A673 (cell line): Measurements from ENCODE around the gene CREB3L2. TPM values are rescaled to one million over a fixed set of nuclear protein-coding genes. Genes with fewer than 3 reads are reported as not detected.
A peak's percentile ranks its signal among the peaks of the same experiment; 100 is the strongest.

Experiments
- BruUV-seq: library from RNA; stranded (reverse); fragments of 400-500 nt; replicated peaks from 2 replicates; lab custom pipeline; 2021; lab: Mats Ljungman, UMichigan
- CTCF ChIA-PET: fragments of 300-600 bp; sonication (Branson Sonifier 250); formaldehyde crosslinking; loops from one replicate; lab custom pipeline; 2022; ENCODE audit warnings: antibody characterized with exemption; lab: Charles Lee
- POLR2A ChIA-PET: fragments of 300-600 bp; sonication (Branson Sonifier 250); formaldehyde crosslinking; loops from one replicate; lab custom pipeline; 2022; ENCODE audit warnings: antibody characterized with exemption; ENCODE audit not compliant: low non-redundant PET; lab: Charles Lee
- DNase-seq: peaks from one replicate; pipeline ENCODE4 v3.0.0-alpha.2; 2015; ENCODE audit warnings: low spot score
- H3K27ac ChIP-seq: fragments of 200-600 bp; sonication (generic); 2 replicates; pipeline ENCODE4 v1.5.1; 2016; ENCODE audit warnings: mixed run types, low read depth, mild to moderate bottlenecking, mixed read lengths, antibody characterized with exemption, low read length; ENCODE audit not compliant: poor library complexity, severe bottlenecking
- H3K27me3 ChIP-seq: fragments of 200-600 bp; sonication (generic); replicated peaks from 2 replicates; pipeline ENCODE4 v1.6.1; 2017; ENCODE audit warnings: mixed run types, low read depth, mild to moderate bottlenecking, mixed read lengths, antibody characterized with exemption, low read length; ENCODE audit not compliant: insufficient read depth, poor library complexity
- H3K36me3 ChIP-seq: fragments of 200-600 bp; sonication (generic); 2 replicates; pipeline ENCODE4 v1.6.1; 2016; ENCODE audit warnings: mixed run types, mild to moderate bottlenecking, mixed read lengths, antibody characterized with exemption, low read length; ENCODE audit not compliant: insufficient read depth, poor library complexity, severe bottlenecking
- H3K4me1 ChIP-seq: fragments of 200-600 bp; sonication (generic); 2 replicates; pipeline ENCODE4 v1.6.1; 2017; ENCODE audit warnings: mixed run types, mild to moderate bottlenecking, mixed read lengths, antibody characterized with exemption, low read length; ENCODE audit not compliant: insufficient read depth, poor library complexity, severe bottlenecking
- H3K4me3 ChIP-seq: fragments of 200-600 bp; sonication (generic); 2 replicates; pipeline ENCODE4 v1.5.1; 2016; ENCODE audit warnings: low read depth, mixed run types, mild to moderate bottlenecking, mixed read lengths, low read length; ENCODE audit not compliant: poor library complexity, severe bottlenecking
- H3K9me3 ChIP-seq: fragments of 200-600 bp; sonication (generic); 2 replicates; pipeline ENCODE4 v1.6.1; 2016; ENCODE audit warnings: mixed run types, low read depth, mild to moderate bottlenecking, mixed read lengths, antibody characterized with exemption, low read length; ENCODE audit not compliant: poor library complexity, severe bottlenecking
- EZH2 ChIP-seq: fragments of 200-600 bp; sonication (generic); IDR thresholded peaks from 2 replicates; pipeline ENCODE4 v1.6.1; 2017; ENCODE audit warnings: borderline replicate concordance, low read depth, mild to moderate bottlenecking, mixed read lengths, antibody characterized with exemption, low read length; ENCODE audit not compliant: poor library complexity, severe bottlenecking
- intact Hi-C: fragments of 100-400 bp; cut with micrococcal nuclease; formaldehyde crosslinking; loops from one replicate; pipeline ENCODE4 v1.10.0; 2022; ENCODE audit not compliant: unreplicated experiment
- total RNA-seq: library from RNA; stranded (reverse); gene quantifications from 2 replicates; pipeline ENCODE4 v1.2.3, GENCODE V29; 2021
- TF ChIP-seq, protein P1 (sequence below): fragments of 300-800, 200-600 bp; sonication (generic); conservative IDR thresholded peaks from 2 replicates; pipeline ENCODE4 v1.5.1; 2017; ENCODE audit warnings: low read depth, mild to moderate bottlenecking, antibody characterized with exemption, low read length, moderate library complexity, mixed read lengths

The CREB3L2 gene
- total RNA-seq, 1 experiment from 2014 or later, result 17.0 TPM

- peak; percentile 74 for DNase-seq
- intact Hi-C loops, result loop anchor here (1.0 to 5.0 kb wide), 4 partner anchors 105 to 729 kb away; no protein-coding TSS in a partner anchor
- H3K27ac ChIP-seq, result no peak overlapping the region
- no peaks in the 10 kb centered on the region for H3K27me3 ChIP-seq
- no TSS peak for BruUV-seq
- H3K9me3 ChIP-seq, result no peaks in the 10 kb centered on the region
- no peak overlapping the region for H3K4me3 ChIP-seq
- ChIA-PET POLR2A (no interaction called here), CTCF (interaction anchor here (0.5 to 1.0 kb wide), 9 partner anchors 37 to 1480 kb away, joined by 3 to 5 read pairs (median 3); no protein-coding TSS in a partner anchor)
- no peaks in the 10 kb centered on the region for H3K36me3 ChIP-seq
- TF ChIP-seq, protein P1, sequence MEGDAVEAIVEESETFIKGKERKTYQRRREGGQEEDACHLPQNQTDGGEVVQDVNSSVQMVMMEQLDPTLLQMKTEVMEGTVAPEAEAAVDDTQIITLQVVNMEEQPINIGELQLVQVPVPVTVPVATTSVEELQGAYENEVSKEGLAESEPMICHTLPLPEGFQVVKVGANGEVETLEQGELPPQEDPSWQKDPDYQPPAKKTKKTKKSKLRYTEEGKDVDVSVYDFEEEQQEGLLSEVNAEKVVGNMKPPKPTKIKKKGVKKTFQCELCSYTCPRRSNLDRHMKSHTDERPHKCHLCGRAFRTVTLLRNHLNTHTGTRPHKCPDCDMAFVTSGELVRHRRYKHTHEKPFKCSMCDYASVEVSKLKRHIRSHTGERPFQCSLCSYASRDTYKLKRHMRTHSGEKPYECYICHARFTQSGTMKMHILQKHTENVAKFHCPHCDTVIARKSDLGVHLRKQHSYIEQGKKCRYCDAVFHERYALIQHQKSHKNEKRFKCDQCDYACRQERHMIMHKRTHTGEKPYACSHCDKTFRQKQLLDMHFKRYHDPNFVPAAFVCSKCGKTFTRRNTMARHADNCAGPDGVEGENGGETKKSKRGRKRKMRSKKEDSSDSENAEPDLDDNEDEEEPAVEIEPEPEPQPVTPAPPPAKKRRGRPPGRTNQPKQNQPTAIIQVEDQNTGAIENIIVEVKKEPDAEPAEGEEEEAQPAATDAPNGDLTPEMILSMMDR, result peak; percentile 84
- no peak for TF ChIP-seq EZH2
- H3K4me1 ChIP-seq, result no peaks in the 10 kb centered on the region
Observed at GRCh38 chr7:138008588-138009349, 6.9 kb upstream of the CREB3L2 start.

GRCh38 chr7:138008019-138008587, 6.2 kb upstream of the CREB3L2 start:
- ChIA-PET POLR2A (no interaction called here), CTCF (interaction anchor here (0.7 to 1.0 kb wide), 5 partner anchors 38 to 352 kb away, joined by 3 to 5 read pairs (median 5); no protein-coding TSS in a partner anchor)
- no peaks in the 10 kb centered on the region for H3K27me3 ChIP-seq
- no peak for TF ChIP-seq EZH2
- TF ChIP-seq, protein P1, result no peak
- no peak overlapping the region for H3K4me3 ChIP-seq
- no peaks in the 10 kb centered on the region for H3K9me3 ChIP-seq
- no peaks in the 10 kb centered on the region for H3K36me3 ChIP-seq
- no peak for DNase-seq
- intact Hi-C loops, result loop anchor here (1.0 to 5.0 kb wide), 3 partner anchors 109 to 729 kb away; no protein-coding TSS in a partner anchor
- no peak overlapping the region for H3K27ac ChIP-seq
- BruUV-seq, result no TSS peak
- H3K4me1 ChIP-seq, result no peaks in the 10 kb centered on the region

- no peak overlapping the region for H3K27ac ChIP-seq
- no TSS peak for BruUV-seq
- intact Hi-C loops, result loop anchor here (5.0 kb wide), 2 partner anchors 399 to 731 kb away; no protein-coding TSS in a partner anchor
- H3K4me1 ChIP-seq, result no peaks in the 10 kb centered on the region
- H3K36me3 ChIP-seq, result no peaks in the 10 kb centered on the region
- H3K9me3 ChIP-seq, result no peaks in the 10 kb centered on the region
- DNase-seq, result no peak
- ChIA-PET POLR2A (no interaction called here), CTCF (no interaction called here)
- H3K4me3 ChIP-seq, result no peak overlapping the region
- TF ChIP-seq, protein P1, result no peak
- no peak for TF ChIP-seq EZH2
- H3K27me3 ChIP-seq, result no peaks in the 10 kb centered on the region
Observed at GRCh38 chr7:138006106-138006505, 4.2 kb upstream of the CREB3L2 start.
